HG02943 (cell line): Measurements from ENCODE around the gene LRRC51.
"Not testable (repeated sequence)": the region's sequence is repeated elsewhere in the genome, so short reads cannot be mapped to it uniquely, and the experiment has no call there.

Source experiments
- ATAC-seq: cut with Tn5 transposase; IDR thresholded peaks from one replicate; pipeline ENCODE4 v1.9.1; 2021; ENCODE audit warnings: mild to moderate bottlenecking, low read depth, moderate library complexity; ENCODE audit not compliant: unreplicated experiment

LRRC51 gene

GRCh38 chr11:72135891-72136683 is 55.4 kb downstream of the LRRC51 start:
- ATAC-seq: no peak

GRCh38 chr11:72136684-72137262 is 56.1 kb downstream of the LRRC51 start:
- ATAC-seq: no peak

- no peak for ATAC-seq
Observed at GRCh38 chr11:72138821-72139390, 58.3 kb downstream of the LRRC51 start.

GRCh38 chr11:72139500-72139899 is 58.9 kb downstream of the LRRC51 start:
- ATAC-seq: no peak

GRCh38 chr11:72140661-72141060 is 60.0 kb downstream of the LRRC51 start:
- no peak for ATAC-seq

GRCh38 chr11:72141066-72141465 is 60.4 kb downstream of the LRRC51 start:
- ATAC-seq: no peak

GRCh38 chr11:72142086-72142485 is 61.4 kb downstream of the LRRC51 start:
- ATAC-seq: not testable (repeated sequence)

GRCh38 chr11:72142543-72142942 is 61.9 kb downstream of the LRRC51 start:
- ATAC-seq: not testable (repeated sequence)

- no peak for ATAC-seq
Observed at GRCh38 chr11:72144807-72145565, 64.3 kb downstream of the LRRC51 start.
